Mucosa of rectum (tissue), 2 donors: ENCODE results near the gene CIROP.

ENCODE experiments used
- H3K27ac ChIP-seq, 2 donors: one replicate each; pipeline ENCODE4 v1.7.0; 2013; ENCODE audit warnings: inconsistent platforms in 2 of 2, low read depth in 2 of 2, low read length in 2 of 2
- H3K27me3 ChIP-seq, 2 donors: one replicate each; pipeline ENCODE4 v1.7.0; 2013; ENCODE audit warnings: low read length in 2 of 2; ENCODE audit not compliant: control insufficient read depth in 2 of 2, insufficient read depth in 2 of 2
- H3K36me3 ChIP-seq, 2 donors: one replicate each; pipeline ENCODE4 v1.7.0; 2013; ENCODE audit warnings: low read length in 2 of 2; ENCODE audit not compliant: control insufficient read depth in 2 of 2, insufficient read depth in 2 of 2
- H3K4me1 ChIP-seq, 2 donors: one replicate each; pipeline ENCODE4 v1.7.0; 2013; ENCODE audit warnings: low read length in 2 of 2, mild to moderate bottlenecking in 1 of 2; ENCODE audit not compliant: control insufficient read depth in 2 of 2, insufficient read depth in 2 of 2
- H3K4me3 ChIP-seq, 2 donors: one replicate each; pipeline ENCODE4 v1.7.0; 2013; ENCODE audit warnings: low read length in 2 of 2
- H3K9ac ChIP-seq, 2 donors: one replicate each; pipeline ENCODE4 v1.7.0; 2013; ENCODE audit warnings: low read length in 2 of 2, low read depth in 1 of 2, mild to moderate bottlenecking in 1 of 2
- H3K9me3 ChIP-seq, 2 donors: one replicate each; pipeline ENCODE4 v1.7.0; 2013; ENCODE audit warnings: low read length in 2 of 2; ENCODE audit not compliant: control insufficient read depth in 2 of 2
- donor health status: healthy.
- donor health status: Normal muscosa, but diverticular disease.

The CIROP gene

DNA sequence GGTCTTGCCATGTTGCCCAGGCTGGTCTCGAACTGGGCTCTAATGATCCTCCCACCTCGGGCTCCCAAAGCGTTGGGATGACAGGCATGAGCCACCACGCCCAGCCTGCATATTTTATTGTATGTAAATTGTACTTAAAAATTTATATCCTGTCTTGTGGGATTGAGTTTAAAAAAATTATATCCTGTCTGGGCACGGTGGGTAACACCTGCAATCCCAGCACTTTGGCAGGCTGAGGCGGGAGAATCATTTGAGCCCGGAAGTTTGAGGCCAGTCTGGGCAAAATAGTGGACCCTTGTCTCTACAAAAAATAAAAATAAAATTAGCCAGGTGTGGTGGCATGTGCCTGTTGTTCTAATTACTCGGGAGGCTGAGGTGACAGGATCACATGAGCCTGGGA, 28.2 kb upstream of the CIROP start:
- Histone ChIP-seq H3K27me3 (no peaks in the 10 kb centered on the region), H3K9me3 (no peaks in the 10 kb centered on the region), H3K36me3 (peaks cover 2 to 16% of the 10 kb centered on the region in 2 donors), H3K4me3 (no peak overlapping the region), H3K4me1 (no peaks in the 10 kb centered on the region), H3K27ac (no peak overlapping the region), H3K9ac (no peak overlapping the region)

DNA sequence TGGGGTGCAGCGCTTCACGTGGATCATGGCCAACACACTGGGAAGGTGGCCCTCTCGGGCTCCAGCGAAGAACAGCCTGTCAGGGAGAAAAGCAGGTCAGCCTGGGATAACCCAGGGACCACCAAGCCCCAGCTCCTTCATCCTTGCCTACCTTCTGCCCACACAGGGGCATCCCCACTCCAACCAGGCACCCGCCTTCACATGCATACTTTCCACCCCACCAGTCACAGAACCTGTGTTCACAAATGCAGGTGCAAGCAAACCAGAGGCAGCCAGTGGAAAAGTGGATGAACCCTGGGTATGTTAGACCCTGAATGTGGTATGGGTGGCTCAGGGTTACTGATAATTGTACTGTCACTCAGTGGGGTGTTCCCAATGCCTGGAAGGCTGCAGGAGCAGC, 26.7 kb upstream of the CIROP start:
- Histone ChIP-seq H3K36me3 (peaks cover 2 to 15% of the 10 kb centered on the region in 2 donors), H3K27ac (no peak overlapping the region), H3K4me1 (no peaks in the 10 kb centered on the region), H3K27me3 (no peaks in the 10 kb centered on the region), H3K9ac (no peak overlapping the region), H3K9me3 (no peaks in the 10 kb centered on the region), H3K4me3 (no peak overlapping the region)

- Histone ChIP-seq H3K27me3 (no peaks in the 10 kb centered on the region), H3K9me3 (no peaks in the 10 kb centered on the region), H3K36me3 (peaks cover 2 to 9% of the 10 kb centered on the region in 2 donors), H3K4me3 (no peak overlapping the region), H3K4me1 (no peaks in the 10 kb centered on the region), H3K9ac (no peak overlapping the region), H3K27ac (no peak overlapping the region)
These were observed 26.1 kb upstream of the CIROP start for GRCh38 chr14:23130871-23131270.

- Histone ChIP-seq H3K36me3 (peaks cover 2 to 8% of the 10 kb centered on the region in 2 donors), H3K27ac (no peak overlapping the region), H3K9ac (no peak overlapping the region), H3K4me3 (no peak overlapping the region), H3K4me1 (no peaks in the 10 kb centered on the region), H3K9me3 (no peaks in the 10 kb centered on the region), H3K27me3 (no peaks in the 10 kb centered on the region)
These were observed 25.0 kb upstream of the CIROP start for GRCh38 chr14:23129759-23130316.

DNA sequence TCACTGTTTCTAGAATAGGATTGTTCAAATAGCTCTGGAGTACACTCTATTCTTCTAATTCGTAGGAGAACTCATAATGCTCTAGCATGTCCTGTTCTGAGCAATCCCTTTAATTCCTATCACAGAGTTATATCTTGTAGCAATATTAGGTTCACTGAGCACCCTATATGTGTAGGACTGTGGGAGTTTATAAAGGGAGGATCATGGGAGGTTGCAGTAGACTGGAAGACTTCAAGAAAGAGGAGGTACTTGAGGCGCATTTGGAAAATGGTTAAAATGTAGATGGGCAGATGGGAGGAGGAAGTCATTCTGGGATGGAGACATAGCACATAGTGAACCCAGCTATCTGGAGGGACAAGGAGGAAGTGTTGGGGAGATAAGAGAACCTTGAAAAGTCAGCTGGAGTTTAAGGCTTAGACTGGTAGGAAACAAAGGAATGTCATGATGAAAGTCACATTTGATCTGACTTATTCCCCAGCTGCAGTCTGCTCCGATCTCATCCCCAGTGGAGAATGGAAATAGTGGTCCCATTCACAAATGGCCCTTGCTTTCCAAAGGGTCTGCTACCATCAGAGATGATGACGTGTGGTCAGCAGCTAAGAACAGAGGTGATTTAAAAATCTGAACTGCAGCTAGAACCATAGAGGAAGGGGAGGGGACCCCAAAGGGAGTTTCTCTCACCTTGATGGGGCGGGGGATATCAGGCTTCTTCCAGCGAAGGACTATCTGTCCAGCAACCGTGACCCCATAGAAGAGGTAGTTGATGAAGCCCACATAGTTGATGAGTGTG, 24.4 kb upstream of the CIROP start:
- H3K4me3 ChIP-seq = no peak overlapping the region
- H3K36me3 ChIP-seq = peaks cover 2 to 8% of the 10 kb centered on the region in 2 donors
- no peak overlapping the region for H3K9ac ChIP-seq
- H3K27ac ChIP-seq = no peak overlapping the region
- no peaks in the 10 kb centered on the region for H3K27me3 ChIP-seq
- no peaks in the 10 kb centered on the region for H3K9me3 ChIP-seq
- H3K4me1 ChIP-seq = no peaks in the 10 kb centered on the region

DNA sequence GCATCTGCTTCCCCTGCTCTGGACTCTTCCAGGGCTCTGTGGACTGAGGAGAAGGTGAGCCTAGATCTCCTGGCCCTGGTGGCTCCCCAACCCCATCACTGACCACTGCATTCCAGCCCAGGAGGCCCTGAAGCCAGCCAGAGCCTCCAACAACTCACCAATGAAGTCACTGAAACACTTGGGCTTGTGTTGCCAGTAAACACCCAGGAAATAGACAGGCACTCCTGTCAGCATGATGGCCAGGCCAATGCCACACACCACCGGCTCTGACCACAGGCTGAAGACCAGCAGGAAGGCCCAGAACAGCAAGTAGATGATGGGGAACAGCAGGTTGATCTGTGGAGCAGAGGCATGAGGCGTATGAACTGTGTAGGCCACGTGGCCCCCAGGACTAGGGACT, 23.1 kb upstream of the CIROP start:
- Histone ChIP-seq H3K4me3 (no peak overlapping the region), H3K9ac (no peak overlapping the region), H3K27ac (no peak overlapping the region), H3K27me3 (no peaks in the 10 kb centered on the region), H3K9me3 (no peaks in the 10 kb centered on the region), H3K36me3 (peaks cover 2 to 8% of the 10 kb centered on the region in 2 donors), H3K4me1 (no peaks in the 10 kb centered on the region)

GRCh38 chr14:23126548-23127278, 21.9 kb upstream of the CIROP start:
- no peak overlapping the region for H3K4me3 ChIP-seq
- H3K9me3 ChIP-seq = no peaks in the 10 kb centered on the region
- peaks cover 2 to 8% of the 10 kb centered on the region in 2 donors for H3K36me3 ChIP-seq
- no peak overlapping the region for H3K9ac ChIP-seq
- H3K27ac ChIP-seq = no peak overlapping the region
- H3K4me1 ChIP-seq = peaks cover 0 to 4% of the 10 kb centered on the region in 2 donors
- no peaks in the 10 kb centered on the region for H3K27me3 ChIP-seq

GRCh38 chr14:23125933-23126524, 21.2 kb upstream of the CIROP start:
- no peak overlapping the region for H3K9ac ChIP-seq
- no peak overlapping the region for H3K4me3 ChIP-seq
- peaks cover 2 to 8% of the 10 kb centered on the region in 2 donors for H3K36me3 ChIP-seq
- no peaks in the 10 kb centered on the region for H3K27me3 ChIP-seq
- no peaks in the 10 kb centered on the region for H3K9me3 ChIP-seq
- peaks cover 0 to 4% of the 10 kb centered on the region in 2 donors for H3K4me1 ChIP-seq
- H3K27ac ChIP-seq = no peak overlapping the region

GRCh38 chr14:23125011-23125410, 20.2 kb upstream of the CIROP start:
- Histone ChIP-seq H3K9me3 (no peaks in the 10 kb centered on the region), H3K4me3 (no peak overlapping the region), H3K27me3 (no peaks in the 10 kb centered on the region), H3K27ac (no peak overlapping the region), H3K36me3 (peaks cover 2 to 8% of the 10 kb centered on the region in 2 donors), H3K4me1 (peaks cover 0 to 4% of the 10 kb centered on the region in 2 donors), H3K9ac (no peak overlapping the region)
